GM19240 (cell line): ENCODE measurements around the gene CAMK1D.
"Not testable (repeated sequence)": the region's sequence is repeated elsewhere in the genome, so short reads cannot be mapped to it uniquely, and the experiment has no call there.

Experiments used
- DNase-seq: peaks from one replicate; pipeline ENCODE4 v3.0.0; 2011; ENCODE audit warnings: low spot score; ENCODE audit not compliant: insufficient read length

The CAMK1D gene

GRCh38 chr10:12717981-12718707 is 368.8 kb downstream of the CAMK1D start:
- no peak for DNase-seq

DNA sequence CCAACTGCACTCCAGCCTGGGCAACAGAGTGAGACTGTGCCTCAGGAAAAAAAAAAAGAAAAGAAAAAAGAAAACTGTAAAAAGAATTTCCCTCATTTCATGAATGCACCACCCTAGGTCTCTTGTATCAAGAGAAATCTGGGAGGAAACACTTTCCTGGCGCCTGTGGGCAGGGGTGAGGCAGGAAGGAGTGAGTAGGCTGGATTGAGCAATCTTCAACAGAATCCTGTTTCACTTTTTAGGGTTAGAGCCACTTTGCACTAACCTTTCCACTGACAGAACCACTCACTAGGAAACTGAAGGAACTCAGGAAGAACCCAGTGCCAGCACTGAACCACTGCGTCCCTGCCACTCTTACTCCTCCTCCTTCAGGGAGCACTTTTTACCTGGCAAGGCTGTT is 370.0 kb downstream of the CAMK1D start:
- no peak for DNase-seq

DNA sequence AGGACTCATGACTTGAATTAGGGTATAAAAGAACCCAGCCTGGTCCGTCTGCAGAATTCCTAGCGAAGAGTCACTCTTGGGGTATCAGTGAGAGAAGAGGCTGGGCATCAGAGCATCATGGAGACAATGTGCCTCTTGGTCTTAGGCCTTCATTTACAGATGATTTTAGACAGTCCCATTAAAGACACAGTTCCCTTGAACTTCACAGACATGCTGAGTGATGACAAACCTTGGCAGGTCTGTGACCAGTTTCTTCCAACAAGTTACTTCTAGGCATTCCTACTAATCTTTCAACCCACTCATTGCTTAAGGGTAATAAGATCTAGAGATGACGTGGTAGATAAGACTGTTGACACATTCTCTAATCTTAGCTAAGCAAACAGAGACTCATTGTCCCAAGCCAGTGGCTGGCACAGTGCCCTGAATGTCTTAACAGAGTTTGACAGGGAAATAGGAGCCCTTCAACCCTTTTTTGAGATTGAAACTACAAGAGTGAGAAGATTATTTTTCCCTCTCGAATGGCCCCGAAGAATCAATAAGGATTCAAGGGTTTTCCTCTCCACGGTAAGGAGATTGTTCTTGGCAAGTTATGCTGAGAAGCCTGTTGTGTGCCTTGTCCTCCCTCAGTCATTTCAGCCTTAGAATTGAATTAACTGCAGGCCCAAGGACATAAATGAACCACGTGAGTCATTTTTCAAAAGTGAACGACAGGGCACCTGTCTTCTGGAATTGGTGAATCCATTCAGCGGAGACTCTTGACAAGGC is 371.1 kb downstream of the CAMK1D start:
- DNase-seq, result no peak

GRCh38 chr10:12721334-12721733 is 372.0 kb downstream of the CAMK1D start:
- DNase-seq, result no peak

GRCh38 chr10:12723220-12723619 is 373.9 kb downstream of the CAMK1D start:
- DNase-seq, result no peak

GRCh38 chr10:12724807-12725579 is 375.6 kb downstream of the CAMK1D start:
- no peak for DNase-seq

DNA sequence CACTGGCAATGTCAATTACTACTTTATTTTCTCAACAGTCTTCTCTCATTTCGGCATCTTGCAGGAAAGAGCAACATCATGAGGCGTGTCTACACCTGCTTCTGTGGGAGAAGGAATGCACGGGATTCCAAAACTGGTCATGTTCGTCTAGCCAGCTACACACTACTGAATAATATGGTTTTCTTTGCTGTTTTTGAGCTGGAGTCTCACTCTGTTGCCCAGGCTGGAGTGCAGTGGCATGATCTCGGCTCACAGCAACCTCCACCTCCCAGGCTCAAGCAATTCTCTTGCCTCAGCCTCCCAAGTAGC is 376.2 kb downstream of the CAMK1D start:
- DNase-seq, result not testable (repeated sequence)

- no peak for DNase-seq
These were observed 377.9 kb downstream of the CAMK1D start for GRCh38 chr10:12726971-12727831.

DNA sequence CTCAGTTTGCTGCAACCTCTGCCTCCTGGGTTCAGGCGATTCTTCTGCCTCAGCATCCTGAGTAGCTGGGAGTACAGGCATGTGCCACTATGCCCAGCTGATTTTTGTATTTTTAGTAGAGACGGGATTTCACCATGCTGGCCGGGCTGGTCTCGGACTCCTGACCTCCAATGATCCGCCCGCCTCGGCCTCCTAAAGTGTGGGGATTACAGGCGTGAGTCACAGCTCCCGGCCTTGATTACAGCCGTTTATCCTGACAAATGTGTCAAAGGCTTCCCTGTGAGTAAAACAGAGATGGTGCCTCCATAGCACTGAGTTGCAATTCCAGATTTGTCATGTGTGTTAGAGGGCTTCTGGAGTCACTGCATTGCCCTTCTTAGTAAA is 378.5 kb downstream of the CAMK1D start:
- no peak for DNase-seq

- no peak for DNase-seq
These were observed 379.1 kb downstream of the CAMK1D start for GRCh38 chr10:12728494-12728893.

DNA sequence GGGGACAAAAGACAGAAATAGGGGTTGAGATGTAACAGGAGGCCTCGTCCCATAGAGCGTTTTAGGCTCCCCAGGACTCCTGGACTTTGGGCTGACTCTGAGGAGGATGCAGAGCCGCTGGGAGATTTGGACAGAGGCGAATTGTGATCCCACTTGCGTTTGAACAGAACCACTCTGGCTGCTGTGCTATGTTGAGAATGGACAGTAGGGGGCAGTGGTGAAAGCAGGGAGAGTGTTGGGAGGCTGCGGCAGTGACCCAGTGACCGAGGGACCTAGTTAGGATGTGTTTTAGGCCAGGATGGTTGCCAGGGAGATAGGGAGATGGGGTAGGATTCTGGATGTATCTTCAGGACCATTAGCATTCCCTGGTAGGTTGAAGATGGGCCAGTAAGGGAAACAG is 380.5 kb downstream of the CAMK1D start:
- no peak for DNase-seq

- peak; percentile 32 for DNase-seq
These were observed 381.6 kb downstream of the CAMK1D start for GRCh38 chr10:12730809-12731519.

- no peak for DNase-seq
These were observed 383.9 kb downstream of the CAMK1D start for GRCh38 chr10:12733271-12733670.

- no peak for DNase-seq
These were observed 386.6 kb downstream of the CAMK1D start for GRCh38 chr10:12735843-12736462.

DNA sequence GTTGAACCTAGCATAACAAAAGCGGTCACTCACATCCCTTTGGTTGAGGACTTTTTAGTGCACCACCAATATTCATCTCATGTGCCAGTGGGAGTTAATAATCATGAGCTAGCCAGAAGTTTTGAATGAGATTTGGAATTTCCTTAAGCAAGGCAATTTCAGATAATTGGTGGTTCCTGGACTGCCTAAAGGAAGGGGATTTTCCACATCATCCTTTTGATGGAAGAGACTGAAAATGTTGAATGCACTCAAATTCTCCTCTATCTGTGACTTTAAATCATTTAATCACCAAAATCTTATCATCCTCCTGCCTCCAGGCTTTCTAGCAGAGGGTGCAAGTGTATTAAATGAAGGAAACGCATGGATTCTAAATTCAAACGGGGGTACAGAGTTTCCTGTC is 391.5 kb downstream of the CAMK1D start:
- DNase-seq, result no peak

- DNase-seq, result no peak
These were observed 392.0 kb downstream of the CAMK1D start for GRCh38 chr10:12741360-12741804.

DNA sequence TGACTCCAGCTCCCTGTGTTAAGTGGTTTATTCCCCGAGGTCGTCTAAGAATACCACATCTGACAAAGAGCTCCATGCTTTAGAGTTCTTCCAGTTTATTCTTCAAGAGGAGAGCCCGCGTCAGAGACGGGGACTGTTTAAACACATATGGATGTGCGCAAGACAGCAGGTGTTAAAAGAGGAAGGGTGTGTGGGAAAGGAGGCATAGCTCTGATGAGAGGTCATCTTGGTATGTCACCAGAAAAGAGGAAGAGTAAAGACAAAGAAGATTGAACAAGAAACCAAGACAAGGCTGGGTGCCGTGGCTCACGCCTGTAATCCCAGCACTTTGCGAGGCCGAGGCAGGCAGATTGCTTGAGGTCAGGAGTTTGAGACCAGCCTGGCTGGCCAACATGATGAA is 393.4 kb downstream of the CAMK1D start:
- DNase-seq, result no peak

DNA sequence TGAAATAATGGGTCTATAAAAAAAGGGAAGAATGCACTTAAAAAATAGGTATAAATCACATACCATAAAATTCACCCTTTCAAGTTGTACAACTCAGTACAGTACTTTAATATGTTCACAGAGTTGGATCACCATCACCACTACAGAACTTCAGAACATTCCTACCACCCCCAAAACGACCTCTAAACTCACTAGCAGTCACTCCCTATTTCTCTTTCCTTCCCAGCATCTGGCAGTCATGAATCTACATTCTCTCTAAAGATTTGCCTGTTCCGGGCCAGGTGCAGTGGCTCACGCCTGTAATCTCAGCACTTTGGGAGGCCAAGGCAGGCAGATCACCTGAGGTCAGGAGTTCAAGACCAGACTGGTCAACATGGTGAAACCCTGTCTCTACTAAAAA is 394.1 kb downstream of the CAMK1D start:
- DNase-seq, result not testable (repeated sequence)

DNA sequence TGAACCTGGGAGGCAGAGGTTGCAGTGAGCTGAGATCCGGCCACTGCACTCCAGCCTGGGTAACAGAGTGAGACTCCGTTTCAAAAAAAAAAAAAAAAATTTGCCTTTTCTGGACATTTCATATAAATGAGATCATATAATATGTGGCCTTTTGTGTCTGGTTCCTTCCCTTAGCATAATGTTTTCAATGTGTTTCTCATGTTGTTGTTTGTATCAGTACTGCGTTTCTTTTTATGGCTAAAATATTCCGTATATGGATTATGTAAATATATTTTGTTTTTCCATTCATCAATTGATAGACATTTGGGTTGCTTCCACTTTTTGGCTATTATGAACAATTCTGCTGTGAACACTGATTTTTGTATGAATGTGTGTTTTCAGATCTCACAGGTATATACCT is 394.6 kb downstream of the CAMK1D start:
- DNase-seq, result no peak

- no peak for DNase-seq
These were observed 398.8 kb downstream of the CAMK1D start for GRCh38 chr10:12748186-12748585.
